HL-60 (cell line): ENCODE results near the gene SPG11.

Experiments used
- DNase-seq, 2 experiments: peaks; one replicate each; pipeline ENCODE4 v3.0.0-alpha.2; 2010 to 2020; ENCODE audit warnings: low read depth in 1 of 2, low spot score in 1 of 2
- H3K27ac ChIP-seq: fragments of 250-450 bp; sonication (Bioruptor Pico); replicated peaks from 2 replicates; pipeline ENCODE4 v1.5.1; 2020; ENCODE audit warnings: mild to moderate bottlenecking, moderate library complexity
- H3K27me3 ChIP-seq: fragments of 250-450 bp; sonication (Bioruptor Pico); 2 replicates; pipeline ENCODE4 v1.5.1; 2021; ENCODE audit warnings: mild to moderate bottlenecking, moderate library complexity; ENCODE audit not compliant: insufficient read depth, poor library complexity, severe bottlenecking
- H3K4me3 ChIP-seq: replicated peaks from 2 replicates; pipeline ENCODE4 v1.5.1; 2011; ENCODE audit warnings: mild to moderate bottlenecking, control low read depth, low read length; ENCODE audit not compliant: insufficient read depth
- GABPA ChIP-seq: IDR thresholded peaks from 2 replicates; pipeline ENCODE4 v1.6.1; 2012; ENCODE audit warnings: low read depth
- POLR2AphosphoS5 ChIP-seq: IDR thresholded peaks from 2 replicates; pipeline ENCODE4 v1.6.1; 2012; ENCODE audit warnings: low read depth
- SPI1 ChIP-seq: IDR thresholded peaks from 2 replicates; pipeline ENCODE4 v1.6.1; 2012; ENCODE audit warnings: low read depth, mild to moderate bottlenecking, borderline replicate concordance
- TF ChIP-seq, protein P1 (sequence below): IDR thresholded peaks from one replicate; pipeline ENCODE4 v1.5.1; 2011; ENCODE audit warnings: low read length, control low read depth, inconsistent platforms; ENCODE audit not compliant: insufficient read depth
- TF ChIP-seq, protein P2 (sequence below): IDR thresholded peaks from 2 replicates; pipeline ENCODE4 v1.6.1; 2012; ENCODE audit warnings: low read depth; ENCODE audit not compliant: insufficient replicate concordance

SPG11 gene

DNA sequence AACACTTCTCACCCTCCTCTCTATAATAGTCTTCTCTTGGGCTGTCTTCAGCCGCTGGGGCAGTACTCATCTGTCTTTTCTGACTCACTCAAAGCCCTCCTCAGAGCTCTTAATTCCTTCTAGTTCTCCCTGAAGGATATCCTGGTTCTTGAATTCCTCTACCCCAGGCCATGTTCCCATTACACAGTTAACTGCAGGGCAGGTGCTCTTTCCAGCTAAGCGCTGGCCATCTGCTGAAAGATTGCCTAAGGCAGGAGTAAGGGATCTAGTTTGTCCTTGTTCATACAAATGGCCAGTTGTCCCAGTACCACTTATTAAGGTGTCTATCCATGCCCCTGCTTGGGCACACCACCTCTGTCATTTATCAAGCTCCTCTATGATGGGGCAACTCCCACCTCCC lies 10.2 kb upstream of the SPG11 start:
- no peaks in the 10 kb centered on the region for H3K27me3 ChIP-seq
- DNase-seq: no peak
- H3K27ac ChIP-seq: no peak overlapping the region
- no peak overlapping the region for H3K4me3 ChIP-seq
- TF ChIP-seq SPI1 (no peak), POLR2AphosphoS5 (no peak), GABPA (no peak)
- TF ChIP-seq, protein P1, sequence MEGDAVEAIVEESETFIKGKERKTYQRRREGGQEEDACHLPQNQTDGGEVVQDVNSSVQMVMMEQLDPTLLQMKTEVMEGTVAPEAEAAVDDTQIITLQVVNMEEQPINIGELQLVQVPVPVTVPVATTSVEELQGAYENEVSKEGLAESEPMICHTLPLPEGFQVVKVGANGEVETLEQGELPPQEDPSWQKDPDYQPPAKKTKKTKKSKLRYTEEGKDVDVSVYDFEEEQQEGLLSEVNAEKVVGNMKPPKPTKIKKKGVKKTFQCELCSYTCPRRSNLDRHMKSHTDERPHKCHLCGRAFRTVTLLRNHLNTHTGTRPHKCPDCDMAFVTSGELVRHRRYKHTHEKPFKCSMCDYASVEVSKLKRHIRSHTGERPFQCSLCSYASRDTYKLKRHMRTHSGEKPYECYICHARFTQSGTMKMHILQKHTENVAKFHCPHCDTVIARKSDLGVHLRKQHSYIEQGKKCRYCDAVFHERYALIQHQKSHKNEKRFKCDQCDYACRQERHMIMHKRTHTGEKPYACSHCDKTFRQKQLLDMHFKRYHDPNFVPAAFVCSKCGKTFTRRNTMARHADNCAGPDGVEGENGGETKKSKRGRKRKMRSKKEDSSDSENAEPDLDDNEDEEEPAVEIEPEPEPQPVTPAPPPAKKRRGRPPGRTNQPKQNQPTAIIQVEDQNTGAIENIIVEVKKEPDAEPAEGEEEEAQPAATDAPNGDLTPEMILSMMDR: no peak
- TF ChIP-seq, protein P2, sequence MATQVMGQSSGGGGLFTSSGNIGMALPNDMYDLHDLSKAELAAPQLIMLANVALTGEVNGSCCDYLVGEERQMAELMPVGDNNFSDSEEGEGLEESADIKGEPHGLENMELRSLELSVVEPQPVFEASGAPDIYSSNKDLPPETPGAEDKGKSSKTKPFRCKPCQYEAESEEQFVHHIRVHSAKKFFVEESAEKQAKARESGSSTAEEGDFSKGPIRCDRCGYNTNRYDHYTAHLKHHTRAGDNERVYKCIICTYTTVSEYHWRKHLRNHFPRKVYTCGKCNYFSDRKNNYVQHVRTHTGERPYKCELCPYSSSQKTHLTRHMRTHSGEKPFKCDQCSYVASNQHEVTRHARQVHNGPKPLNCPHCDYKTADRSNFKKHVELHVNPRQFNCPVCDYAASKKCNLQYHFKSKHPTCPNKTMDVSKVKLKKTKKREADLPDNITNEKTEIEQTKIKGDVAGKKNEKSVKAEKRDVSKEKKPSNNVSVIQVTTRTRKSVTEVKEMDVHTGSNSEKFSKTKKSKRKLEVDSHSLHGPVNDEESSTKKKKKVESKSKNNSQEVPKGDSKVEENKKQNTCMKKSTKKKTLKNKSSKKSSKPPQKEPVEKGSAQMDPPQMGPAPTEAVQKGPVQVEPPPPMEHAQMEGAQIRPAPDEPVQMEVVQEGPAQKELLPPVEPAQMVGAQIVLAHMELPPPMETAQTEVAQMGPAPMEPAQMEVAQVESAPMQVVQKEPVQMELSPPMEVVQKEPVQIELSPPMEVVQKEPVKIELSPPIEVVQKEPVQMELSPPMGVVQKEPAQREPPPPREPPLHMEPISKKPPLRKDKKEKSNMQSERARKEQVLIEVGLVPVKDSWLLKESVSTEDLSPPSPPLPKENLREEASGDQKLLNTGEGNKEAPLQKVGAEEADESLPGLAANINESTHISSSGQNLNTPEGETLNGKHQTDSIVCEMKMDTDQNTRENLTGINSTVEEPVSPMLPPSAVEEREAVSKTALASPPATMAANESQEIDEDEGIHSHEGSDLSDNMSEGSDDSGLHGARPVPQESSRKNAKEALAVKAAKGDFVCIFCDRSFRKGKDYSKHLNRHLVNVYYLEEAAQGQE: no peak

- TF ChIP-seq POLR2AphosphoS5: no peak
- TF ChIP-seq, protein P1: no peak
- TF ChIP-seq SPI1: no peak
- Histone ChIP-seq H3K27ac (no peak overlapping the region), H3K4me3 (no peak overlapping the region), H3K27me3 (no peaks in the 10 kb centered on the region)
- DNase-seq: no peak
Observed at GRCh38 chr15:44670087-44670950, 6.9 kb upstream of the SPG11 start.

DNA sequence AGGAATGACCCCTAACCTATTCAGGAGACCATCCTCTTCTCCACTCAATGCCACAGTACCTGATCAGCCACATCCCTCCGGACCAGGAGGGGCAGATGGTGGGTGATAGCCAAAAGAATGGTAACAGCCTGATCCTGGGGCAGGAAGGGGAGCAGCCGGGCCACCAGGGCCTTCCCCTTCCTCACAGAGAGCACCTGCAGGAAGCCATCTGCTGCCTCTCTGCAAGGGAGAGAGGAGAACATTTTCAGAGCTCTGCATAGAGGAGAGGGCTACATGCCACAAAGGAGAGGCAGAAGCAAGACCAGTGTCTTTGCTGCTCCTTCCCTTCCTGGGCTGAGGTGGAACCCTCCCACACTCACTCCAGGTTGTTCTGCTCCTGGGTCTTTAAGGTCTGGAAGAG lies 5.5 kb upstream of the SPG11 start:
- H3K4me3 ChIP-seq: no peak overlapping the region
- DNase-seq: no peak
- H3K27me3 ChIP-seq: no peaks in the 10 kb centered on the region
- TF ChIP-seq POLR2AphosphoS5: no peak
- TF ChIP-seq, protein P2: no peak
- TF ChIP-seq GABPA: no peak
- TF ChIP-seq, protein P1: no peak
- TF ChIP-seq SPI1: no peak
- no peak overlapping the region for H3K27ac ChIP-seq
